ENCODE data around the gene KLHL7.
"Not testable (repeated sequence)": the region's sequence is repeated elsewhere in the genome, so short reads cannot be mapped to it uniquely, and the experiment has no call there.

Gene KLHL7

GRCh38 chr7:23181684-23182553 lies 76.3 kb downstream of the KLHL7 start, which contains the start of gene NUP42:
NUP42 (plus strand) TSS chr7:23182048; CDS start chr7:23182086, 38 bp downstream.
- peak; percentile 90 for DNase-seq (ENCODE audit: low read depth)

GRCh38 chr7:23183279-23184012 lies 77.9 kb downstream of the KLHL7 start:
- no peak for DNase-seq (ENCODE audit: low read depth)

GRCh38 chr7:23184291-23184690 lies 78.7 kb downstream of the KLHL7 start:
- no peak for DNase-seq (ENCODE audit: low read depth)

GRCh38 chr7:23184709-23185359 lies 79.2 kb downstream of the KLHL7 start:
- DNase-seq (ENCODE audit: low read depth) = no peak

GRCh38 chr7:23185980-23186379 lies 80.4 kb downstream of the KLHL7 start:
- DNase-seq (ENCODE audit: low read depth) = no peak

GRCh38 chr7:23191022-23191421 lies 85.4 kb downstream of the KLHL7 start:
- no peak for DNase-seq (ENCODE audit: low read depth)

GRCh38 chr7:23193650-23194227 lies 88.2 kb downstream of the KLHL7 start:
- DNase-seq (ENCODE audit: low read depth) = not testable (repeated sequence)

GRCh38 chr7:23196306-23196705 lies 90.7 kb downstream of the KLHL7 start:
- DNase-seq (ENCODE audit: low read depth) = no peak

GRCh38 chr7:23197745-23198144 lies 92.2 kb downstream of the KLHL7 start:
- DNase-seq (ENCODE audit: low read depth) = not testable (repeated sequence)

GRCh38 chr7:23200331-23200730 lies 94.7 kb downstream of the KLHL7 start:
- DNase-seq (ENCODE audit: low read depth) = no peak

- DNase-seq (ENCODE audit: low read depth) = no peak
Measured at GRCh38 chr7:23204241-23204640, 98.7 kb downstream of the KLHL7 start.

- no peak for DNase-seq (ENCODE audit: low read depth)
Measured at GRCh38 chr7:23205577-23205908, 100.0 kb downstream of the KLHL7 start.

GRCh38 chr7:23205909-23206767 lies 100.6 kb downstream of the KLHL7 start:
- DNase-seq (ENCODE audit: low read depth) = no peak

- no peak for DNase-seq (ENCODE audit: low read depth)
Measured at GRCh38 chr7:23207021-23207420, 101.4 kb downstream of the KLHL7 start.

GRCh38 chr7:23207884-23208283 lies 102.3 kb downstream of the KLHL7 start:
- DNase-seq (ENCODE audit: low read depth) = no peak

- no peak for DNase-seq (ENCODE audit: low read depth)
Measured at GRCh38 chr7:23208316-23208715, 102.7 kb downstream of the KLHL7 start.

- no peak for DNase-seq (ENCODE audit: low read depth)
Measured at GRCh38 chr7:23210506-23210905, 104.9 kb downstream of the KLHL7 start.

GRCh38 chr7:23211589-23211988 lies 106.0 kb downstream of the KLHL7 start:
- DNase-seq (ENCODE audit: low read depth) = no peak

- no peak for DNase-seq (ENCODE audit: low read depth)
Measured at GRCh38 chr7:23212395-23212794, 106.8 kb downstream of the KLHL7 start.

GRCh38 chr7:23212841-23213240 lies 107.3 kb downstream of the KLHL7 start:
- no peak for DNase-seq (ENCODE audit: low read depth)

- DNase-seq (ENCODE audit: low read depth) = no peak
Measured at GRCh38 chr7:23213755-23214154, 108.2 kb downstream of the KLHL7 start.
